Esophagus squamous epithelium (tissue), 5 donors: ENCODE data around the gene ZNF468. TPM values are rescaled to one million over a fixed set of nuclear protein-coding genes. Genes with fewer than 3 reads are reported as not detected.
"Not testable (repeated sequence)": the region's sequence is repeated elsewhere in the genome, so short reads cannot be mapped to it uniquely, and the experiment has no call there.

Source experiments
- DNase-seq: peaks from one replicate; lab custom pipeline; 2025; lab: John Stamatoyannopoulos, UW
- H3K27ac ChIP-seq, 4 donors: fragments of 200-600 bp; sonication (generic); one replicate each; pipeline ENCODE4 v1.5.1; 2016 to 2019; ENCODE audit warnings: mild to moderate bottlenecking in 1 of 4
- H3K27me3 ChIP-seq, 4 donors: fragments of 200-600 bp; sonication (generic); 1 replicate in 3 of 4; 2 replicates in 1 of 4; pipeline versions ENCODE4 v1.5.1 to v1.6.0; 2017 to 2021; ENCODE audit warnings: antibody characterized with exemption in 1 of 4
- H3K36me3 ChIP-seq, 3 donors: fragments of 200-600 bp; sonication (generic); one replicate each; pipeline ENCODE4 v1.5.1; 2016 to 2019
- H3K4me1 ChIP-seq, 3 donors: fragments of 200-600 bp; sonication (generic); one replicate each; pipeline ENCODE4 v1.5.1; 2017 to 2019
- H3K4me3 ChIP-seq, 4 donors: fragments of 200-600 bp; sonication (generic); 1 replicate in 3 of 4; 2 replicates in 1 of 4; pipeline ENCODE4 v1.5.1; 2016 to 2019; ENCODE audit warnings: mild to moderate bottlenecking in 2 of 4, moderate library complexity in 1 of 4
- H3K9me3 ChIP-seq, 3 donors: fragments of 200-600 bp; sonication (generic); one replicate each; pipeline ENCODE4 v1.5.1; 2016 to 2019
- CTCF ChIP-seq, 6 experiments: fragments of 450-650 bp in 4 of 6; fragments of 200-600 bp in 2 of 6; sonication (generic) in 2 of 6; IDR thresholded peaks; one replicate each; pipeline ENCODE4 v1.5.1; 2016 to 2019; ENCODE audit warnings: antibody characterized with exemption in 6 of 6, mild to moderate bottlenecking in 4 of 6, moderate library complexity in 4 of 6
- POLR2A ChIP-seq, 4 donors: fragments of 450-650 bp; IDR thresholded peaks; one replicate each; pipeline ENCODE4 v1.6.1; 2017; ENCODE audit warnings: antibody characterized with exemption in 4 of 4, mild to moderate bottlenecking in 4 of 4, moderate library complexity in 3 of 4
- WGBS, 2 donors: methylation state at CpG; one replicate each; pipeline ENCODE4 v1.1.5; 2018; 5-methylcytosine and 5-hydroxymethylcytosine counted together
- intact Hi-C: fragments of 100-400 bp; cut with DNase I; formaldehyde crosslinking; loops from one replicate; pipeline ENCODE4 v1.15.0; 2022
- total RNA-seq, 4 donors: library from RNA; depleted of rRNA; stranded (reverse); fragments of >200 nt; gene quantifications; one replicate each; pipeline ENCODE4 v1.1.0, GENCODE V29; 2016
- donor health status: DM: yes; HTN: yes; CAD: no.

ZNF468 gene
- total RNA-seq = 10 to 100 TPM in 3 of 4 donors, 1 to 10 TPM in 1; 9.1 to 15.1 (median 13.3) TPM

DNA sequence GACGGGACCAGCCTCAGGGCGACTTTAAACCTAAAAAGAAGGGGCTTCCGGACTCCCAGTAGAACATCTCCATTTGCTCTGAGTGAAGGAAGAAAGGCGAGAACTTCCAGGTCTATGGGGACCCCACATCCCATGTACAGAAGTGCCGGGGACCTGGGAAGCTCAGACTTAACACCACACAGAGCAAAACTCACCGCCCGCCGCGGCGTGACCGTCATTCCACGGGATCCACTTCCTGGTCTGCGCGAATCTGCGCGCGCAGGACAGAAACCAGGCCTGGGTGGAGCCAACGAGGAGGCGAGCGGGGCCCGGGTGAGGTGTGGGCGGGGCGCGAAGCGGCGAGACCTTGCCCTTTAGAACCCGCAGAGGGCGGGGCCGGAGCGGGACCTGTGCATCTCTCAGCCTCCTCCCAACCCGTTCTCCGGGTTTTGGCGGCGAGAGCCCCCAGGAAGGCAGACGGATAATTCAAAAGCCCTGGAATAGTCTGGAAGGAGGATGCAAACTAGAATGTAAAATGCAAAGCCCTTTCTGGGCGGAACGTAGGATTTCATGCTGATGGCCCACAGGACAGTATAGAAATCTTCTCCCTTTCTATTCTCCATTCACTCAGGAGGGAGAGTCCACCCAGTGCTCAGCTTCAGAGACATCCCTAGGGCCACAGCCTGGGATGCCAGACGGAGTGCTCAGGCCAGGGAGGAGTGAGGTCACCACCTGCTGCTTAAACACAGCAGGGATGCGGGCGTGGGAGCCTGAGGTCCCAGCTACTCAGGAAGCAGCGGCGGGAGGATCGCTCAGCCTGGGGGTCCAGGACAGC, at the start of gene ZNF468:
Gene ZNF468 (minus strand): TSS at position 242 of the 814 bp plus-strand sequence. CDS start 3,347 bp downstream, outside the sequence.
- TF ChIP-seq CTCF (IDR thresholded peaks at IDR 0.05) = peak in 2 of 6 experiments; percentile 13 to 32
- peak in 2 of 4 donors; percentile 58 to 64 for TF ChIP-seq POLR2A (IDR thresholded peaks at IDR 0.05)
- H3K27me3 ChIP-seq, DNase-seq, H3K9me3 ChIP-seq, intact Hi-C loops: not testable (repeated sequence)
- WGBS, 2 donors = 24 to 29% methylated on average over 8 to 11 of the region's 43 CpGs
- H3K36me3 ChIP-seq = peaks cover 5 to 24% (median 6%) of the 10 kb centered on the region in 3 donors
- H3K27ac ChIP-seq = peak within 1 kb of the TSS; percentile 37 to 84 (median 82)
- H3K4me1 ChIP-seq = peaks cover 0 to 20% (median 0%) of the 10 kb centered on the region in 3 donors
- H3K4me3 ChIP-seq = peak within 1 kb of the TSS; percentile 61 to 74 (median 68)

- WGBS, 2 donors = 51 to 84% methylated on average over 8 to 15 of the region's 16 CpGs
These were observed 46.8 kb upstream of the ZNF468 start for GRCh38 chr19:52904052-52904780.

DNA sequence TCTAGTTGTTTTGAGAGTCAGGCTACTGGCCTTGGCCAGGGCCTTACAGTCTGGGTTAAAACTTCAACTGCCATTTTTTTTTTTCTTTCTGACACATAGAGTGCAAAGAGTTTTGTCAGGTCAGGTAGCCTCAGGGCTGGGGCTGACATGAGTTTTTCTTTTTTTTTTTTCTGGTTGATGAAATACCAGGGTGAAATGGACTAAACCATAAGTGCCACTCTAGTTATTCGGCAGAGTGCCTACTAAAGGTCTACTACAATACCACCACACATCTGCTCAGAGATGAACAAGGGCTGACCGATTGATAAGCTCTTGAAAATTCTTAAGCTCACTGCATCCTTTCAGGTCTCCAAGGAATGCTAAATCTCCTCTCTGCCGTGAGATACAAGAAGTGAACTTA, 44.4 kb upstream of the ZNF468 start:
- H3K9me3 ChIP-seq = peaks cover 0 to 25% (median 5%) of the 10 kb centered on the region in 3 donors
- TF ChIP-seq CTCF (IDR thresholded peaks at IDR 0.05) = no peak
- no peak for TF ChIP-seq POLR2A (IDR thresholded peaks at IDR 0.05)
- intact Hi-C loops = no loop called here
- H3K27me3 ChIP-seq = no peaks in the 10 kb centered on the region
- no peak for DNase-seq
- WGBS, 2 donors = 76% methylated on average over 2 to 3 of the region's 3 CpGs
- H3K27ac ChIP-seq = no peak overlapping the region
- H3K4me3 ChIP-seq = no peak overlapping the region
- peaks cover 0 to 9% (median 0%) of the 10 kb centered on the region in 3 donors for H3K36me3 ChIP-seq
- H3K4me1 ChIP-seq = peaks cover 0 to 16% (median 4%) of the 10 kb centered on the region in 3 donors

More at GRCh38 chr19:52904052-52904780, 46.8 kb upstream of the ZNF468 start:
- H3K4me3 ChIP-seq, intact Hi-C loops, H3K27ac ChIP-seq, H3K27me3 ChIP-seq, DNase-seq, H3K4me1 ChIP-seq: not testable (repeated sequence)
- peaks cover 0 to 47% (median 5%) of the 10 kb centered on the region in 3 donors for H3K9me3 ChIP-seq
- H3K36me3 ChIP-seq = peaks cover 5 to 33% (median 9%) of the 10 kb centered on the region in 3 donors

DNA sequence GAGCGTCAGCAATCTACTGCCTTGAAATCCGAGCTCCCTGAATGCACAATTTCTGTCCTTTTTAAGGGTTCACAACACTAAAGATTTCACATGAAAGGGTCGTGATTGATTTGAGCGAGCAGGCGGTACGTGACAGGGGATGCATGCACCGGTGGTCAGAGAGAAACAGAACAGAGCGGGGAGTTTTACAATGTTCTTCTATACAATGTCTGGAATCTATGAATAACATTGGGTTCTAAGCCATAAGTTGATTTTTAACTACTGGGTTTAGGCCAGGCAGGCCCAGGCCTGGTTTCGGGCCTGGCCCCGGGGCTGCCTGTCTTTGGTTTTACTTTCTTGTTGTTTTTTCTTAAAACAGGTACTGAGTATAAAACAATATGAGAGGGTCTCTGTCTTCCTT, 41.2 kb upstream of the ZNF468 start:
- H3K4me3 ChIP-seq, H3K27me3 ChIP-seq, DNase-seq, intact Hi-C loops, H3K9me3 ChIP-seq: not testable (repeated sequence)
- Histone ChIP-seq H3K36me3 (peaks cover 0 to 18% (median 0%) of the 10 kb centered on the region in 3 donors), H3K27ac (peak overlapping the region in 1 of 4 donors; percentile 92), H3K4me1 (peaks cover 4 to 25% (median 7%) of the 10 kb centered on the region in 3 donors)
- 78 to 91% methylated on average over 10 of the region's 10 CpGs for WGBS, 2 donors

DNA sequence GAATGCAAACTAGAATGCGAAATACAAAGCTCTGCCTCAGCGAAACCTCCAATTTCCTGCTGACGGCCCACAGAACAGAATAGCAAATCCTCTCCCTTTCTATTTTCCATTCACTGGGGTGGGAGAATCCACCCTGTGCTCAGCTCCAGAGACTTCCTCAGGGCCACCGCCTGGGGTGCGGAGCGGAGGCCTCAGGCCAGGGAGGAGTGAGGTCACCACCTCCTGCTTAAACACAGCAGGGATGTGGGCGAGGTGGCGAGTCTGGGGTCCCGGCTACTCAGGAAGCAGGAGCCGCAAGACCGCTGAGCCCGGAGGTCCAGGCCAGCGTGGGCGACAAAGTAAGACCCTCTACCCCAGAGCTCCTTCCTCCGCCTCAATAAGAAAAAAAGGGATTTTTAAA, 40.7 kb upstream of the ZNF468 start:
- Histone ChIP-seq H3K27me3 (no peaks in the 10 kb centered on the region), H3K4me1 (peaks cover 4 to 25% (median 7%) of the 10 kb centered on the region in 3 donors), H3K27ac (peak overlapping the region; percentile 88 to 92 (median 92)), H3K36me3 (peaks cover 0 to 23% (median 0%) of the 10 kb centered on the region in 3 donors), H3K9me3 (no peaks in the 10 kb centered on the region), H3K4me3 (peak overlapping the region; percentile 49 to 75 (median 68))
- intact Hi-C loops = no loop called here
- TF ChIP-seq CTCF (IDR thresholded peaks at IDR 0.05) (no peak), POLR2A (IDR thresholded peaks at IDR 0.05) (no peak)
- WGBS, 2 donors = 80 to 88% methylated on average over 7 to 9 of the region's 15 CpGs
- DNase-seq = no peak
